Adrenal gland (tissue), 12 donors: ENCODE measurements around the gene ACSF2. TPM values are rescaled to one million over a fixed set of nuclear protein-coding genes. Genes with fewer than 3 reads are reported as not detected.

ENCODE experiments used
- DNase-seq, 7 donors: peaks; one replicate each; pipeline ENCODE4 v3.0.0-alpha.2; 2019 to 2020
- H3K27ac ChIP-seq, 5 donors: fragments of 200-600 bp; sonication (generic) in 4 of 5; 1 replicate in 3 of 5; 2 replicates in 2 of 5; pipeline versions ENCODE4 v1.5.1 to v1.8.0; 2016 to 2020; ENCODE audit warnings: mild to moderate bottlenecking in 1 of 5
- H3K27me3 ChIP-seq: fragments of 200-600 bp; 2 replicates; pipeline ENCODE4 v1.8.0; 2021
- H3K36me3 ChIP-seq, 2 donors: fragments of 200-600 bp; replicated peaks in 1 of 2; 1 replicate in 1 of 2; 2 replicates in 1 of 2; pipeline versions ENCODE4 v1.5.1 to v1.8.0; 2018 to 2022
- H3K4me1 ChIP-seq, 2 donors: fragments of 200-600 bp; replicated peaks in 1 of 2; 1 replicate in 1 of 2; 2 replicates in 1 of 2; pipeline versions ENCODE4 v1.5.1 to v1.8.0; 2018 to 2021
- H3K4me3 ChIP-seq, 4 donors: fragments of 200-600 bp; sonication (generic) in 3 of 4; one replicate each; pipeline ENCODE4 v1.5.1; 2016 to 2018
- H3K9me3 ChIP-seq, 3 donors: fragments of 200-600 bp; sonication (generic) in 1 of 3; replicated peaks in 1 of 3; 1 replicate in 2 of 3; 2 replicates in 1 of 3; pipeline versions ENCODE4 v1.5.1 to v1.8.0; 2016 to 2021
- CTCF ChIP-seq, 6 experiments: fragments of 450-650 bp in 4 of 6; fragments of 200-600 bp in 2 of 6; sonication (generic) in 1 of 6; IDR thresholded peaks; 1 replicate in 5 of 6; 2 replicates in 1 of 6; pipeline versions ENCODE4 v1.5.1 to v1.8.0; 2016 to 2021; ENCODE audit warnings: antibody characterized with exemption in 6 of 6, mild to moderate bottlenecking in 2 of 6, moderate library complexity in 1 of 6
- POLR2A ChIP-seq, 2 donors: fragments of 450-650 bp; IDR thresholded peaks; one replicate each; pipeline ENCODE4 v1.6.1; 2017; ENCODE audit warnings: antibody characterized with exemption in 2 of 2, mild to moderate bottlenecking in 2 of 2, moderate library complexity in 1 of 2
- WGBS, 4 donors: extraction: QIAGEN DNeasy Blood & Tissue Kit in 2 of 4; methylation state at CpG; one replicate each; pipeline versions ENCODE4 v1.1.5 to v1.1.7; 2013 to 2017; 5-methylcytosine and 5-hydroxymethylcytosine counted together
- intact Hi-C, 2 donors: fragments of 100-400 bp; cut with DNase I; formaldehyde crosslinking; loops; one replicate each; pipeline versions ENCODE4 v1.14.1 to v1.15.0; 2022 to 2023
- polyA plus RNA-seq, 3 donors: library from polyadenylated mRNA; stranded (reverse); fragments of 200-250 nt in 2 of 3; fragments of 350-450 nt in 1 of 3; fragmentation: Illumina TruSeq in 1 of 3; extraction: RNeasy Lipid Tissue Mini Kit (QIAGEN cat#74804) in 1 of 3; gene quantifications; one replicate each; pipeline ENCODE4 v1.2.3, GENCODE V29; 2013 to 2014
- total RNA-seq, 9 donors: library from RNA; depleted of rRNA in 4 of 9; stranded (reverse); fragments of >200 nt in 4 of 9; fragments of 120-200 nt in 1 of 9; fragmentation: NEBNext Ultra II Directional in 1 of 9; extraction: Animal tissue kit (Norgen Biotek cat#: 25700) in 1 of 9; gene quantifications; one replicate each; pipeline versions ENCODE4 v1.1.0 to v1.2.4, GENCODE V29; 2013 to 2023
- donor health status: healthy with polysubstance abuse.
- donor health status: Bipolar disorder and iron deficiency.
- donor health status: DM: yes; HTN: yes; CAD: no.
- donor health status: DM: no; HTN: no; CAD: no.
- donor health status: DM: no; HTN: no; CAD: no.
- donor health status: DM: yes; HTN: yes; CAD: no.

Gene ACSF2
- total and polyA plus RNA-seq, 12 donors = 92.1 to 434 (median 196) TPM

- intact Hi-C loops = no loop called here
- TF ChIP-seq POLR2A (IDR thresholded peaks at IDR 0.05) (no peak), CTCF (IDR thresholded peaks at IDR 0.05) (no peak)
- no peak overlapping the region for H3K4me3 ChIP-seq
- no peak overlapping the region for H3K27ac ChIP-seq
- no peaks in the 10 kb centered on the region for H3K27me3 ChIP-seq
- WGBS, 4 donors = 73 to 78% (median 73%) methylated on average over 7 of the region's 7 CpGs
- DNase-seq = no peak
- H3K9me3 ChIP-seq = no peaks in the 10 kb centered on the region
- no peaks in the 10 kb centered on the region for H3K36me3 ChIP-seq
- peaks cover 9 to 23% of the 10 kb centered on the region in 2 donors for H3K4me1 ChIP-seq
Measured at GRCh38 chr17:50451943-50452629, 26.1 kb downstream of the ACSF2 start.

- H3K27ac ChIP-seq = no peak overlapping the region
- intact Hi-C loops = no loop called here
- no peak overlapping the region for H3K4me3 ChIP-seq
- no peaks in the 10 kb centered on the region for H3K36me3 ChIP-seq
- no peaks in the 10 kb centered on the region for H3K27me3 ChIP-seq
- peaks cover 9 to 21% of the 10 kb centered on the region in 2 donors for H3K4me1 ChIP-seq
- DNase-seq = no peak
- WGBS, 4 donors = 83 to 90% (median 86%) methylated on average over 10 of the region's 10 CpGs
- H3K9me3 ChIP-seq = no peaks in the 10 kb centered on the region
- TF ChIP-seq POLR2A (IDR thresholded peaks at IDR 0.05) = no peak
- no peak for TF ChIP-seq CTCF (IDR thresholded peaks at IDR 0.05)
Measured at GRCh38 chr17:50452630-50453300, 26.7 kb downstream of the ACSF2 start.

GRCh38 chr17:50453901-50454300 lies 27.9 kb downstream of the ACSF2 start:
- TF ChIP-seq CTCF (IDR thresholded peaks at IDR 0.05) (no peak), POLR2A (IDR thresholded peaks at IDR 0.05) (no peak)
- 89 to 94% (median 91%) methylated on average over 3 of the region's 3 CpGs for WGBS, 4 donors
- Histone ChIP-seq H3K4me3 (no peak overlapping the region), H3K4me1 (peaks cover 0 to 21% of the 10 kb centered on the region in 2 donors), H3K36me3 (no peaks in the 10 kb centered on the region), H3K27ac (no peak overlapping the region), H3K27me3 (no peaks in the 10 kb centered on the region), H3K9me3 (no peaks in the 10 kb centered on the region)
- intact Hi-C loops = no loop called here
- no peak for DNase-seq

- intact Hi-C loops = no loop called here
Measured at GRCh38 chr17:50457621-50458020, 31.6 kb downstream of the ACSF2 start.

More at GRCh38 chr17:50457621-50458020, 31.6 kb downstream of the ACSF2 start:
- whole genome bisulfite sequencing, 4 donors = 94 to 98% (median 97%) methylated on average over 4 of the region's 4 CpGs
- Histone ChIP-seq H3K27ac (no peak overlapping the region), H3K27me3 (no peaks in the 10 kb centered on the region), H3K4me1 (peaks cover 0 to 11% of the 10 kb centered on the region in 2 donors), H3K36me3 (peaks cover 0 to 15% of the 10 kb centered on the region in 2 donors), H3K4me3 (no peak overlapping the region), H3K9me3 (no peaks in the 10 kb centered on the region)
- DNase-seq = no peak
- no peak for TF ChIP-seq POLR2A (IDR thresholded peaks at IDR 0.05)
- no peak for TF ChIP-seq CTCF (IDR thresholded peaks at IDR 0.05)
